Activated naive CD4-positive, alpha-beta T cell treated with anti-CD3 and anti-CD28 coated beads, Interleukin-2, amount 10 ng/mL, durations not matched to agents 7 days and 5 days (primary cell): Measurements from ENCODE around the gene MED9.

ENCODE experiments used
- CTCF ChIA-PET: fragments of 350-600 bp; sonication (Branson Sonifier 250); formaldehyde crosslinking; loops from one replicate; lab custom pipeline; 2021; ENCODE audit warnings: antibody characterized with exemption; lab: Charles Lee
- DNase-seq: peaks from one replicate; pipeline ENCODE4 v3.0.0-alpha.2; 2020
- H3K27ac Mint-ChIP-seq: one replicate; pipeline ENCODE4 v1.8.0; 2021; ENCODE audit warnings: mild to moderate bottlenecking, moderate library complexity, mixed read lengths
- H3K27me3 Mint-ChIP-seq: one replicate; pipeline ENCODE4 v1.8.0; 2021; ENCODE audit warnings: mild to moderate bottlenecking, mixed read lengths
- H3K36me3 Mint-ChIP-seq: one replicate; pipeline ENCODE4 v1.8.0; 2021; ENCODE audit warnings: mixed read lengths
- H3K4me1 Mint-ChIP-seq: one replicate; pipeline ENCODE4 v1.8.0; 2021; ENCODE audit warnings: mixed read lengths
- H3K4me3 Mint-ChIP-seq: one replicate; pipeline ENCODE4 v1.8.0; 2021; ENCODE audit warnings: mild to moderate bottlenecking, moderate library complexity, mixed read lengths
- H3K9me3 Mint-ChIP-seq: one replicate; pipeline ENCODE4 v1.8.0; 2021; ENCODE audit warnings: mixed read lengths

Gene MED9

GRCh38 chr17:17514993-17515933, 38.5 kb downstream of the MED9 start:
- H3K4me1 Mint-ChIP-seq: no peaks in the 10 kb centered on the region
- H3K36me3 Mint-ChIP-seq: no peaks in the 10 kb centered on the region
- CTCF ChIA-PET: interaction anchor here (1.2 kb wide), 1 partner anchor 127 kb away, joined by 4 read pairs; no protein-coding TSS in a partner anchor
- H3K27me3 Mint-ChIP-seq: no peaks in the 10 kb centered on the region
- no peak overlapping the region for H3K4me3 Mint-ChIP-seq
- no peak for DNase-seq
- H3K9me3 Mint-ChIP-seq: no peaks in the 10 kb centered on the region
- no peak overlapping the region for H3K27ac Mint-ChIP-seq

- Mint-ChIP-seq H3K4me1 (no peaks in the 10 kb centered on the region), H3K27me3 (no peaks in the 10 kb centered on the region), H3K27ac (no peak overlapping the region), H3K36me3 (no peaks in the 10 kb centered on the region), H3K4me3 (no peak overlapping the region), H3K9me3 (no peaks in the 10 kb centered on the region)
- CTCF ChIA-PET: interaction anchor here (1.0 to 1.2 kb wide), 2 partner anchors 126 to 161 kb away, joined by 3 to 4 read pairs; no protein-coding TSS in a partner anchor
- DNase-seq: no peak
These were observed 39.4 kb downstream of the MED9 start for GRCh38 chr17:17515934-17516930.

- Mint-ChIP-seq H3K36me3 (no peaks in the 10 kb centered on the region), H3K9me3 (no peaks in the 10 kb centered on the region), H3K4me3 (no peak overlapping the region), H3K27me3 (no peaks in the 10 kb centered on the region), H3K27ac (no peak overlapping the region), H3K4me1 (no peaks in the 10 kb centered on the region)
- DNase-seq: no peak
- CTCF ChIA-PET: interaction anchor here (1.0 kb wide), 1 partner anchor 162 kb away, joined by 3 read pairs; no protein-coding TSS in a partner anchor
These were observed 40.3 kb downstream of the MED9 start for GRCh38 chr17:17516941-17517720.

GRCh38 chr17:17518014-17518413, 41.2 kb downstream of the MED9 start:
- DNase-seq: no peak
- Mint-ChIP-seq H3K9me3 (no peaks in the 10 kb centered on the region), H3K27ac (no peak overlapping the region), H3K4me1 (no peaks in the 10 kb centered on the region), H3K36me3 (no peaks in the 10 kb centered on the region), H3K27me3 (no peaks in the 10 kb centered on the region), H3K4me3 (no peak overlapping the region)
- CTCF ChIA-PET: no interaction called here

GRCh38 chr17:17518951-17519350, 42.2 kb downstream of the MED9 start:
- CTCF ChIA-PET: no interaction called here
- Mint-ChIP-seq H3K4me3 (no peak overlapping the region), H3K9me3 (no peaks in the 10 kb centered on the region), H3K27ac (no peak overlapping the region), H3K27me3 (no peaks in the 10 kb centered on the region), H3K36me3 (no peaks in the 10 kb centered on the region), H3K4me1 (no peaks in the 10 kb centered on the region)
- DNase-seq: no peak

- no peak for DNase-seq
- CTCF ChIA-PET: no interaction called here
- no peak overlapping the region for H3K4me3 Mint-ChIP-seq
- no peaks in the 10 kb centered on the region for H3K36me3 Mint-ChIP-seq
- H3K9me3 Mint-ChIP-seq: no peaks in the 10 kb centered on the region
- no peaks in the 10 kb centered on the region for H3K27me3 Mint-ChIP-seq
- H3K4me1 Mint-ChIP-seq: no peaks in the 10 kb centered on the region
- no peak overlapping the region for H3K27ac Mint-ChIP-seq
These were observed 43.1 kb downstream of the MED9 start for GRCh38 chr17:17519886-17520285.

GRCh38 chr17:17520599-17521232, 43.9 kb downstream of the MED9 start:
- Mint-ChIP-seq H3K27ac (no peak overlapping the region), H3K36me3 (no peaks in the 10 kb centered on the region), H3K9me3 (no peaks in the 10 kb centered on the region), H3K4me1 (no peaks in the 10 kb centered on the region), H3K27me3 (no peaks in the 10 kb centered on the region), H3K4me3 (no peak overlapping the region)
- no peak for DNase-seq
- CTCF ChIA-PET: interaction anchor here (1.3 kb wide), 1 partner anchor 24 kb away, joined by 4 read pairs; the partner anchor contains the start of gene RASD1

GRCh38 chr17:17523001-17523730, 46.4 kb downstream of the MED9 start:
- no peak overlapping the region for H3K4me3 Mint-ChIP-seq
- H3K27me3 Mint-ChIP-seq: no peaks in the 10 kb centered on the region
- H3K36me3 Mint-ChIP-seq: no peaks in the 10 kb centered on the region
- CTCF ChIA-PET: no interaction called here
- H3K4me1 Mint-ChIP-seq: no peaks in the 10 kb centered on the region
- no peak overlapping the region for H3K27ac Mint-ChIP-seq
- H3K9me3 Mint-ChIP-seq: no peaks in the 10 kb centered on the region
- DNase-seq: no peak

- DNase-seq: no peak
- Mint-ChIP-seq H3K27ac (no peak overlapping the region), H3K9me3 (no peaks in the 10 kb centered on the region), H3K36me3 (no peaks in the 10 kb centered on the region), H3K4me1 (no peaks in the 10 kb centered on the region), H3K27me3 (no peaks in the 10 kb centered on the region), H3K4me3 (no peak overlapping the region)
- CTCF ChIA-PET: no interaction called here
These were observed 47.1 kb downstream of the MED9 start for GRCh38 chr17:17523731-17524490.

- DNase-seq: no peak
- no peaks in the 10 kb centered on the region for H3K36me3 Mint-ChIP-seq
- no peaks in the 10 kb centered on the region for H3K9me3 Mint-ChIP-seq
- H3K4me3 Mint-ChIP-seq: no peak overlapping the region
- CTCF ChIA-PET: no interaction called here
- H3K4me1 Mint-ChIP-seq: no peaks in the 10 kb centered on the region
- H3K27ac Mint-ChIP-seq: no peak overlapping the region
- no peaks in the 10 kb centered on the region for H3K27me3 Mint-ChIP-seq
These were observed 48.5 kb downstream of the MED9 start for GRCh38 chr17:17525311-17525710.

- Mint-ChIP-seq H3K4me1 (no peaks in the 10 kb centered on the region), H3K27ac (no peak overlapping the region), H3K36me3 (no peaks in the 10 kb centered on the region), H3K9me3 (no peaks in the 10 kb centered on the region), H3K4me3 (no peak overlapping the region), H3K27me3 (no peaks in the 10 kb centered on the region)
- DNase-seq: no peak
- CTCF ChIA-PET: no interaction called here
These were observed 49.2 kb downstream of the MED9 start for GRCh38 chr17:17525956-17526355.

- Mint-ChIP-seq H3K36me3 (no peaks in the 10 kb centered on the region), H3K27me3 (no peaks in the 10 kb centered on the region), H3K27ac (no peak overlapping the region), H3K9me3 (no peaks in the 10 kb centered on the region), H3K4me1 (no peaks in the 10 kb centered on the region), H3K4me3 (no peak overlapping the region)
- CTCF ChIA-PET: no interaction called here
- no peak for DNase-seq
These were observed 49.6 kb downstream of the MED9 start for GRCh38 chr17:17526369-17526768.
